GM18505 (cell line): ENCODE results near the gene TLCD1.

ENCODE experiments used
- ATAC-seq: cut with Tn5 transposase; IDR thresholded peaks from one replicate; pipeline ENCODE4 v1.9.1; 2021; ENCODE audit not compliant: unreplicated experiment
- POLR2A ChIP-seq: IDR thresholded peaks from 4 replicates; pipeline ENCODE4 v1.6.1; 2011; ENCODE audit warnings: borderline replicate concordance; ENCODE audit not compliant: insufficient read depth, insufficient read length; ENCODE audit errors: extremely low read depth

The TLCD1 gene, protein sequence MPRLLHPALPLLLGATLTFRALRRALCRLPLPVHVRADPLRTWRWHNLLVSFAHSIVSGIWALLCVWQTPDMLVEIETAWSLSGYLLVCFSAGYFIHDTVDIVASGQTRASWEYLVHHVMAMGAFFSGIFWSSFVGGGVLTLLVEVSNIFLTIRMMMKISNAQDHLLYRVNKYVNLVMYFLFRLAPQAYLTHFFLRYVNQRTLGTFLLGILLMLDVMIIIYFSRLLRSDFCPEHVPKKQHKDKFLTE

DNA sequence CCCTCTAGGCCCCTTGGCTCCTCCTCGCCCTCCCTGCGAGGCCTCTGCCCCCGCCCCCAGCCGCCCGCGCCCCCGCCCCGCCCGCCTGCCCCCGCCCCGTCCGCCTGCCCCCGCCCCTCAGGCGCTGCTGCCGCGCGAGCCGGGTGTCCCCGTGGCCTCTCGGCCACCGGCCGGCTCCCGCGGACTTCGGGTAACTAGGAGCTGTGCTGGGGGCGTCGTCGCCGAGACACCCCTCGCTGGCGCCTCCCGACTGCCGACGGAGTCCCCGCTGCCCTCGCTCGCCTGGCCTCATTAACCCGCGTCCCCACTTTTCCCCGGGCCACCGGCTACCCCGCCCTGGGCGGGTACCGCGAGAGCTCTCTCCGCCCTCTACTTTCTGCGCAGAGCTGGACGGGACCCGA lies at the start of gene TLCD1:
TLCD1 (minus strand) TSS at position 8 of the 401 bp plus-strand sequence. CDS start 136 bp downstream, outside the sequence.
- ATAC-seq = peak; percentile 12
- TF ChIP-seq POLR2A = no peak

DNA sequence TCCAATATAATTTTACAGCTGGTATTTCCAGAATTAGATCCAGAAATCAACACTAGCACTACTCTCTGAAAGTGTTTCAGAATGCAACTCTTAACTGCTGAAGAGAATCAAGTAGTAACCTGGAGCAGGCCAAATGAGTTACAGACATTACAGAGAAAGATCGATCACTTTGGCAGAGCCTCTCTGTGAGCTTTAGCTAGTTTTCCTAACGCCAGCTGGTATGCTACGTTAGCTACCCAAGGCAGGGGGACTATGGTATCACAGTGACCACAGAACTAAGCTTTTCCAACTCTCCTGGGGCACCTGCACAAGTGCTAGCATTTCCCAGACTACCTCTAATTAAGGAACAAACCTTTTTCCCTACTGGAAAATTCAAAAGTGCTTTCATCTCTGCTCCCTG lies 48.2 kb upstream of the TLCD1 start:
- TF ChIP-seq POLR2A = no peak
- ATAC-seq = no peak

DNA sequence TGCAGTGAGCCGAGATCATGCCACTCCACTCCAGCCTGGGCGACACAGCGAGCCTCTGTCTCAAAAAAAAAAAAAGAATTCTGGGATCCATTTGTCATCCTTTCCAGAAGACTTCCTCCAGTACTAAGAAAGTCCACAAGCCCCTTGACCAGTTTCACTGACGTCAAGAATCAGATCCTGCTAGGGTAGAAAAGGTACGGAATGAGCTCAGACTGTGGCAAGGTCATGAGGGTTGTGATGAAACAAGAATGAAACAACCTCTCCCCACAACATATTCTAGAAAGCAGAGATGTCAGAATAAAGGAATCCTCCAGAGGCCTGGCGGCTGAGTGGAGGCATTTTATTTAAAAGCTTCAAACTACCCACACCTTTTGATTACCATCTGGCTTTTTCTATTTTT lies 47.7 kb upstream of the TLCD1 start:
- no peak for ATAC-seq
- TF ChIP-seq POLR2A = no peak

DNA sequence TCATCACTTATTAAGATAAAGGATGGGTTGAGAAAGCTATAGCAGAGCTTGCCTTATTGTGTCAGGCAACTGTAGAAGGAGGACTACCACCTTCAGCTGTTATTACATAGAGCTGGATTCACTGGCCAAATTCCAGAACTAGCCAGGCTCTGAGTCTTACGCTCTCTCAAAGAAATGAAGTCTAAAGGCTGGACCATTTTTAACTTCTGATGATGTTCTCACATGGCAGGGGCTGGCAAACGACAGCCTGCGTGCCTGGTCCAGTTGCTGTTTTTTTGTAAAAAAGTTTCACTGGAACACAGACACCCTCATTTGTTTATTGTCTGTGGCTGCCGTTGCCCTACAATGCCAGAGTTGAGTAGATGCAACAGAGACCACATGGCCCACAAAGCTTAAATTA lies 39.0 kb upstream of the TLCD1 start:
- ATAC-seq = no peak
- no peak for TF ChIP-seq POLR2A

DNA sequence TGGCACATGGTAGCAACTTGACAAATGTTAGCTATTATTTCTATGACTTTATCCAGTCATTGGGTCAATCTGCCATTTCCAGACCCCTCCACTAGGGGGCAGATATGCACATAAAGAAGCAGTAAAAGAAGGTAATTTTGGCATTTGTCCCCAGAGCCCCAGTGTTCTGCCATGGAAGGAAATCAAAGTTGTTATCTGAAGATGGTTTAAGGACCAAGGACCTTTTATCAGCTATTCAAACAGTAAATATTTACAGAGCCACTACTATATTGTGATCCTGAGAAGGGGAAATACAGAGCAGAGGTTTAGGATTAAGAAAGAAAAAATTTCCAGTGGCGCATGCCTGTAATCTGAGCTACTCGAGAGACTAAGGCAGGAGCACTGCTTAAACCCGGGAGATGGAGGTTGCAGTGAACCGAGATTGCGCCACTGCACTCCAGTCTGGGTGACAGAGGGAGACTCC lies 37.8 kb upstream of the TLCD1 start:
- no peak for TF ChIP-seq POLR2A
- no peak for ATAC-seq

DNA sequence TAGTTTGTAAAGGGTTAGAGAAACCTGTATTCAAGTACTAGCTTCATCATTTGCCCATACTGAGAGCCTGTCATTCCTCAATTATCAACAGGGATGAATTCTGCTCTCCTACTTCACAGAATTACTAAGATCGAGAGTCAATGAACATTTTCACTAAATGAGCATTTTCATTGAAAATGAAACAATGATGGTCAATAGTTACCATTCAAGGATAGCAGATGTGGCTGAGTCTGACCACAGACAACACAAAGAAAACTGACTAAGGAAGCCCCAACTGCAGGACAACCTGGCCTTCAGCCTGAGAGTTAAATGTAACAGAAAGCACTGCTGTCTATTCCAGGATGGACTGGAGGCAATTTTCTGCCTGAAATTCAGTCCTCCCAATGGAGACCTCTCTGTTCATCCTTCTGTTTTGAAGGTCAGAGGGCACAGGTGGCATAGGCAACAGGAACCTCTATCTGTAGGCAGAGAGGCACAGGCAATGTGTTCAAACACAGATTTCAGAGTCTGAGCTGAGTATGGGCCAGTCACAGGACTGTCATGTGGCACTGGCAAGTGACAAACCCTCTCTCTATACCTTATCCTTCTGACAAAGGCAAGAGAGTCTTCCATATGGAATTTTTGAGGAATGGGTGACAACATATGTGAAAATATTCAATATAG lies 37.2 kb upstream of the TLCD1 start:
- TF ChIP-seq POLR2A = no peak
- ATAC-seq = no peak

- no peak for ATAC-seq
- no peak for TF ChIP-seq POLR2A
These were observed 34.8 kb upstream of the TLCD1 start for GRCh38 chr17:28760601-28761562.

DNA sequence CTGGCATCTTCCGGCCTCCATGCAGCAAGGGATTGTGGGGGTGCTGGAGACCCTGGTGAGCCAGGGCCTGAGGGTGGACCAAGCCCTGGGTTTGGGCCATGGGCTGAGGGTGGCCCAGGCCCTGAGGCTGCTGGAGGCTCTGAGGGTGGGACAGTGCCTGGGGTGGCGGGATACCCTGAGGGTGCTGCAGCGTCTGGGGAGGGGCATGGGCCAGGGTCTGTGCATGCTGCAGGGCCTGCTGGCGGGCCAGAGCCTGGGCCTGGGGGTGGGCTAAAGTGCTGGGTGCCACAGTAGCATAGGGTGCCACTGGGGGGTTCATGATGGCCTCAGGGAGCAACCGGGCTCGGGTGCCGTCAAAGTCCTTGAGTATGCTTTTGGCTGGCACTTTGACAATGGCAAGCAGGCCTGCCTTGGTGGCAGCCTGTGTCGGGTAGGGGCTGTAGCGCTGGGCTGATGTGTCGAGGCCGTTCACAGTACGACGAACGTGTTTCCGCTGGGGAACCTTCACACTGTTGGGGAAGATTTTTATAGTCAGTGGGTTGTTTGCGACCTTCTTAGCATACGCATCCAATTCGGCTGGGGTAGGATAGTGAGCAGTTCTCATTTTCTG lies 33.3 kb upstream of the TLCD1 start:
- no peak for ATAC-seq
- TF ChIP-seq POLR2A = no peak

GRCh38 chr17:28758411-28759121 lies 32.5 kb upstream of the TLCD1 start:
- no peak for TF ChIP-seq POLR2A
- ATAC-seq = no peak

- TF ChIP-seq POLR2A = no peak
- ATAC-seq = no peak
These were observed 30.2 kb upstream of the TLCD1 start for GRCh38 chr17:28756049-28756804.

DNA sequence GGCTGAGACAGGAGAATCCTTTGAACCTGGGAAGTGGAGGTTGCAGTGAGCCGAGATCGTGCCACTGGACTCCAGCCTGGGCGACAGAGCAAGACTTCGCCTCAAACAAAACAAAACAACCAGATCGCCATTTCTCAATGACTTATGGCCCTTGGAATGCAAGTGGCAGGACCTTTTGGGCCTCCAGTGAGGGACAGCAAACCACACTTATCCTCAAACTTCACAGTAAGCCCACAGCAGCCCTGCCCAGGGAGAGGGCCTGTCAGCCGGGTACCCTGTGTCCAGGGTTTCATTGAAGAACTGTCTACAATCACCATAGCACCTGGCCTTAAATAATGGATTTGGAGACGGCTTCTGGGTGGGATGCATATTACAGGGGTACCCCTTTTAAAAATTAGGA lies 29.5 kb upstream of the TLCD1 start:
- no peak for ATAC-seq
- TF ChIP-seq POLR2A = no peak
